Limb (tissue), 2 donors: ENCODE measurements around the gene COX14.
A peak's percentile ranks its signal among the peaks of the same experiment; 100 is the strongest.

Experiments used
- DNase-seq, 2 donors: peaks; one replicate each; pipeline ENCODE4 v3.0.0-alpha.2; 2016; ENCODE audit errors: extremely low spot score in 2 of 2

The COX14 gene

DNA sequence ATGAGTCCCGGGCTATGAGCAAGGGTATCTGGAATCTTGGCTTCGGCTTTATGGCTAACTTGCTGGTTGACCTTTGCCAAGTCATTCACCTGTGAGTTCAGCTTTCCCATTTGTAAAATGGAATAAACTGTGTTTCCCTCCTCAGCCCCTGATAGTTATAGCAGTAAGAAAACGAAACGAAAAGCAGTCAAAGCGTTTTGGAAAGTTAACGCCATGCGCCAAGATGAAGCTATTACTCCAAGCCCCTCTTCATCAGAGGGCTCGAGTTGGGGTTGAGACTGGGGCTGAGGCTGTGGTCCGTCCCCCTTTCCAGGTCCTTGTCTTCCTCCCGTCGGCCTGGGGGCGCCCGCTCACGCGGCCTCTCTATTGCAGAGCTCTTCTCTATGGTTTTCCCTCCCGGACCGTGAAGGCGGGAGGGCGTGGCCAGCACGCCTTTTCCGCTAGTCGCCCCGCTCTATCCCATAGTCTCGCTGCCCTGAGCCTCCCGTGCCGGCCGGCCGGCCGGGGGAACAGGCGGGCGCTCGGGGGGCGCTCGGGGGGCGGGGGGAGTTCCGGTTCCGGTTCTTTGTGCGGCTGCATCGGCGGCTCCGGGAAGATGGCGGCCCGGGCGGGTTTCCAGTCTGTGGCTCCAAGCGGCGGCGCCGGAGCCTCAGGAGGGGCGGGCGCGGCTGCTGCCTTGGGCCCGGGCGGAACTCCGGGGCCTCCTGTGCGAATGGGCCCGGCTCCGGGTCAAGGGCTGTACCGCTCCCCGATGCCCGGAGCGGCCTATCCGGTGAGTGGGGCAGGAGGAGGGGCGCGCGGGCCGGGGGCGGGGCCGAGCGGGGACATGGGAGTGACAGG, 27.0 kb upstream of the COX14 start, which contains the start of gene SMARCD1:
TSS of gene SMARCD1 (plus strand) at position 568 of the 840 bp plus-strand sequence. CDS start at position 596, 28 bp downstream.
- DNase-seq: peak; percentile 95 to 96

DNA sequence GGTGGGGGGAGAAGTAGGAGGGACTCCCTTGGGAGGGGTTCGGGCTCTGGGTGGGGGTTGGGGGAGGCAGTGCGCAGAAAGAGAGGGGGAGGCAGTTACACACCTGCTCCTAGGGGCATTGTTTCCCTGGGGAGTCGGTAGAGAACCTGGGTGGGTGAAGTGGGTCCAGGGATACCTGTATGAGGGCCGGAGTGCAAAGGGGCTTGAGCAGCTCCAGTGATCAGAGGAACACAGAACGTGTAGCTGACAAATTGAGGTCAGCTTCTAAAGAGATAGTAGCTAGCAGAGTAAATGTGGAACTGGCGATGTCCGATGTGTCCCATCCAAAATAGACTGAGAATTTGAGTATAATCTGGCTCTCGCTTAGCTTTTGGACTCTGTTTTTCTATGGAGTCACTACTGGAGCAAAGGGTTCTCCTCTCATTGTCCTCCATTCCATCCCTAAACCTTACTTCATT, 26.4 kb upstream of the COX14 start:
- DNase-seq: no peak

DNA sequence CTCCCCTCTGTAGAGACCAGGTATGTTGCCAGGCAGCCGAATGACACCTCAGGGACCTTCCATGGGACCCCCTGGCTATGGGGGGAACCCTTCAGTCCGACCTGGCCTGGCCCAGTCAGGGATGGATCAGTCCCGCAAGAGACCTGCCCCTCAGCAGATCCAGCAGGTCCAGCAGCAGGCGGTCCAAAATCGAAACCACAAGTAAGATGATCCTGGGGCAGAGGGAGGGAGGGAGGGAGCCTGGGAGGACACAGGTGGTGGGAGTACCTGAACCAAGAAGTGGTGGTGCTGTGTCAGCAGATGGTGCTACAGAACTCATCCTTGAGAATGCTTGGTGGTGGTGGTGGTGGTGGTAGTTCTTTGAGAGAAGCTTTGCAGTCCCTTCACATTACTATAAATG, 25.9 kb upstream of the COX14 start:
- DNase-seq: no peak

DNA sequence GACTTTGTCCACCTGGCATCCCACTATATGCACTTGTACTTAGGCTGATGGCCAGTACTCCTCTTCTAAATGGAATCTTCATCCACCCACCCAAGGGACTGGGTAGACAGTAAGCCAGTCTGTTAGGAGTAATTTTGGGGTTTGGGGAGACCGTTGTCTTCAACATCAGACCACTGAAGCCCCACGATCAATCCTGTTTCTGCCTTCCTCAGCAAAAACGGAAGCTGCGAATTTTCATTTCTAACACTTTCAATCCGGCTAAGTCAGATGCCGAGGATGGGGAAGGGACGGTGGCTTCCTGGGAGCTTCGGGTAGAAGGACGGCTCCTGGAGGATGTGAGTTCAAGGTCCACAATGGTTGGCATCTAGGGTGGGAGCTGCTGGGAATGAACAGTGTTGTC, 24.9 kb upstream of the COX14 start:
- DNase-seq: no peak

DNA sequence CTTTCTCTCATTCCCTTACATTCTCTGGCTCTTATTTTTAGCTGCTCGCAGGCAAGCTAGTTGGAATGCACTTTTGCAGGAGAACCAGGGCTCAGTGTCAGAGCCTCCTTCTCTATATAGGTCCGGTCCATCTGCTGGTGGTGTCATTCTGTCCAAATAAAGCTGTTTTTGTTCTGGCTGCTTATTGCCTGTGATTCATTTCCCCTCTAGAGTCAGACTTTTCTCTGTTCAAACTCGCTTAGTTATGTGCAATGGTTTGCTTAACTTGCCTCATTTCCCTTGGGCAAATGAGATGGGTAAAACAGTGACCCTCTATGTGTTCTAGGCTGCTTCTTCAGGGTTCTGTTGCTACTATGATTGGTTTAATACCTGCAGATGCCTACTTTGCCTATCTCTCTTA, 24.0 kb upstream of the COX14 start:
- DNase-seq: no peak

GRCh38 chr12:50088577-50089335, 23.3 kb upstream of the COX14 start:
- peak in 1 of 2 donors; percentile 60 for DNase-seq

- DNase-seq: no peak
These were observed 22.3 kb upstream of the COX14 start for GRCh38 chr12:50089730-50090129.

DNA sequence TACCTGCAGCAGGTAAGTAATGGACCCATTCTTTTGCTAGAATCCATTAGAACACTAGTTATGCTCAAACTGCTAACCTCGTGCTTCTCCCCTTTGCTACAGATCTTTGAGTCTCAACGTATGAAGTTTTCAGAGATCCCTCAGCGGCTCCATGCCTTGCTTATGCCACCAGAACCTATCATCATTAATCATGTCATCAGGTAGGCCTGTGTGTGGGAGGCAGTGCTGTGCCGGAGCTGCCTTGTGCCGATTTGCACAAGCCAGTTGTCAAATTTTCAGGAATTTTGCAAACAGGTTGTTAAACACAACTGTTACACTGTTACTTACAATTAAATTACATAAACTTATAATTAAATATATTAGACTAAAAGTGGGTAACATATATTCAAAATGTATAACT, 21.6 kb upstream of the COX14 start:
- DNase-seq: no peak

DNA sequence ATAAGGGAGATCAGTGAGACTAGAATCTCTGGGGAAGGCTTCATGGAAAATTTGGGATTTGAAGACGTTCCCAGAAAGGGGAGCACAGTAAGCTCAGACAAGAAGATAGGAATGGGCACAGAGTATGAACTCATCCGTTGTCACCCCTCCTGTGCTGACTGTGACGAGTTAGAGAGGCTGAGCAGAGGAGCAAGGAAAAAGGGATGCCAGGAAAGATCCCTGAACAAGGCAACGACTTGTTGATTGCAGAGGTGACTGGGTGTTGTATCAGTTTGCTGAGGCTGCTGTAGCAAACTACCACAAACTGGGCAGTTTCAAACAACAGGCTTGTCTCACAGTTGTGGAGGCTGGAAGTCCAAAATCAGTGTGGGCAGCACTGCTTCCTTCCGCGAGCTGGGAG, 14.1 kb upstream of the COX14 start:
- DNase-seq: no peak

DNA sequence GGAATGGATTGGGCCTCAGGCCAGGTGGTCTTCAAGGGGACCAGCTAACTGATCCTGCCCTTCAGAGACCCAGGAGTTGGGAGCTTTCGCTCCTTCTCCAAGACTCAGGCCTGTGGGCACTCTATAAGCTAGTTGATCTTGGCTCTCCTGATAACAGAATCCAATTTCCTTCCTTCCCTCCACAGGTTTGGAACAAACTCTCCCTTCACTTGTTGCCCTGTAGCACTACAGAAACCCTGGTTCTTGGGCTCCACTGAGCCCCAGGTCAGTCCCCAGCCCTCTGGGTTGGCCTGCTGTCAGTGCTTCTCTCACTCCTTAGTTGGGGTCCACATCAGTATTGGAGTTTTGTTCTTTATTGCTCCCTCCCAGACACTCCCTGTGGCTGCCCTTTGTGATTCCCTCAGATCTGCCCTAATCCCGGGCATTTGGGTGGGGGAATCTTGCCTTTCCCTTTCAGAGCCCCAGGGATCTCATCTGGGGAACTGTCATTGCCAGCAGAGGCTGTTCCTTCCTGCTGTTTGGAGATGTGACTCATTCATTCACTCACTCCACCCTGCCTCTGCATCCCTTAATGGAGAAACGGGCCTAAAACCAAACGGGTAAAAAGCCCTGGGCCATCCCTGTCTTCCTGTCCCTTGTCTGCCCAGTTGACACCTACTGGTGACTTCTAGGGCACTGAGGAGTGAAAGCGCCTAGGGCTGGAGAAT, 12.6 kb upstream of the COX14 start:
- DNase-seq: no peak

- no peak for DNase-seq
These were observed 11.5 kb upstream of the COX14 start for GRCh38 chr12:50100561-50100960.

DNA sequence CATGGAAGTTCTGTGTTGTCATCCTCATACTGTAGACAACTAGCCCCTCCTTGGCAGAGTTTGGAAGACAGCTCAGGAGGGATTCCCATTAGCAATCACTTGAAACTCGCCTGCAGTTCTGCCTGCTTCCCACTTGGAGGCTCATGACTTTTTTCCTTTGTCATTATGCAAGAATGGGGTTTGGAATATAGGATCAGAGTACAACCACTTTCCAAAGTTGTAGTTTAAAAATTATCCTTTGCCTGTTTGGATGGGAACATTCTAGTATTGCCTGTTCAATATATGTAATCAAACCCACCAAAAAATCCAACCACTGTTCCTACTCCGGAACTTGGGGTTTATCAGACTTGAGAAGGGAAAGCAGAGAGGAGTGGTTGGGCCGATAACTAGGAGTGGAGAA, 10.4 kb upstream of the COX14 start:
- peak in 1 of 2 donors; percentile 51 for DNase-seq

DNA sequence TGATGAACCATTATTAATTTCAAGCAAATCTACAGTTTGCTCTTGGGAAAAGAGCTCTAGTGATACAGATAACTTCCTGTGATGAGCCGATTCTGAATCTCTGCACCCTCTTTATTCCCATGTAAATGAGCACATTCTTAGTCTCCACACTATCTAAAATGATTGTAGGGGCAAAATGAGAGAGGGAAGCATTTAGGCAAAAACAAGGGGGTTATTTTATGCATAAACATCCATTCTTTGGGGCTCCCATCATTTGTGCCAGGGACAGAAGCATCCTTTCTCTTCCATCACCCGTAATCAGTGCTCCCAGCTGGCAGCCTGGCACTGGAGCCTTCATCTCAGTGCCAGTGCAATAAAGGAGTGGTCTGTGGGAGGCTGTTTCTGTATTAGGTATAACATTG, 9.9 kb upstream of the COX14 start:
- DNase-seq: no peak

GRCh38 chr12:50102646-50103309, 9.3 kb upstream of the COX14 start:
- no peak for DNase-seq

- DNase-seq: no peak
These were observed 8.7 kb upstream of the COX14 start for GRCh38 chr12:50103351-50103750.

DNA sequence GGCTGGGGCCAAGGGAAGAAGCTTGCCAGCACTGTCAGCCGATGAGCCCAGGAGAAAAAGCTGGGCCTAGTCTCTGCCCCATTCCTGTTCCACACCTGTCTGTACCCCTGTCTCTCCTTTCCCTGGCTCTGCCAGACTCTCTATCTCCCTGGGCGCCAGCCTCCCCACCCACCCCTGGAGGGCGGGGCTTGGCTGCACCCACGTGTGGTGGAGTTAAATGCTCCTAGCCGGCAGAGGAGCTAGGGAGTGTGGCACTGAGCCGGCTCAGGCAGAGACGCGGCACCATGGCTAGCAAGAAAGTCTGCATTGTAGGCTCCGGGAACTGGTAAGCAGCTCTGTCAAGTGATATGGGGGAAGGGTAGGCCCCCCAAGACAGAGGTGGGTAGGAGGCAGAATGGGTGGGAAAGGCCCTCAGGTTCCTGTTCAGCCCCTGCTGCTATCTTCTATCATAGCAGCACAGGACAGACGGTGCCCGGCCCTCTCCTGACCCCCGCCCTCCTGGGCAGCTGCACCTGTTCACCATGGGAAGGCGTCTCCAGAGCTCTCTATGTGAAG, 8.2 kb upstream of the COX14 start, which contains the start of gene GPD1:
TSS of gene GPD1 (plus strand) at position 242 of the 555 bp plus-strand sequence. CDS start at position 285, 43 bp downstream.
- peak in 1 of 2 donors; percentile 57 for DNase-seq

GRCh38 chr12:50104417-50105366, 7.3 kb upstream of the COX14 start:
- no peak for DNase-seq

GRCh38 chr12:50105913-50106450, 6.1 kb upstream of the COX14 start:
- DNase-seq: no peak

GRCh38 chr12:50106907-50107306, 5.1 kb upstream of the COX14 start:
- no peak for DNase-seq
